ENCODE data around the gene HCFC2.

HCFC2 gene

DNA sequence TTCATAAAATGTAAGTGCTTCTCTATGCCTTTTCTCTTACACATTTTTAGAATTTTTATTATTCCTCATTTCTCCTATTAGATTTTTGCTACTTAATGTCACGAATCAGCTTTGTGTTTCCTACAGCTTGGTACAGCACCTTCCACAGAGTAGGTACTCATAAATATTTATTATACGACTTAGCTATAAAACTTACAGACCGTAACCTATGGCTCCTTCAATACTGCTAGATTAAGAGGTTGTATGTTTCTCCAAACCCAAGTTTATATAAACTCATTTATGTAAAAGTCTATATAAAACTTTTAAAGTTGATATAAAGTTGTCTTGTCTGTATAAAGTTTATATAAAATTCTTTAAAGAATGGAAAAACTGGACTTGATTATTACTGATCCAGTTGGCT, 62.2 kb downstream of the HCFC2 start:
- no peak for DNase-seq

DNA sequence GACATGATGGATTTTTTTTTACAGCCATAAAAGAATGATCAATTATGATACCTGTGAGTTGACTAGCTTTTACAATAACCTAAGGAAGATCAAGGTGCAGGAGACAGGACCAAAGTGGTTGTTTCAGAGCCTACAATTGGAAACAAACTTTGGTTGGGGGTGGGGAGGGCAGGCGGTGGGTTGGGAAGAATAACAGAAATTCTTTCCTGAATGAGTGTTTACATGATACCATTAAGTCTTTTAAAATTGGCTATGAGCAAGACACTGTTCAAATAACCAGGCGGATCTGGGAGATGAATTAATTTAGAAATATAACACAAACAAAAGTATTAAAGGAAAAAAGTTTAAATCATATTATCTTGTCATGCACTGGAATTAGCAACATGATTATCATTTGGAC, 66.4 kb downstream of the HCFC2 start:
- DNase-seq: no peak

DNA sequence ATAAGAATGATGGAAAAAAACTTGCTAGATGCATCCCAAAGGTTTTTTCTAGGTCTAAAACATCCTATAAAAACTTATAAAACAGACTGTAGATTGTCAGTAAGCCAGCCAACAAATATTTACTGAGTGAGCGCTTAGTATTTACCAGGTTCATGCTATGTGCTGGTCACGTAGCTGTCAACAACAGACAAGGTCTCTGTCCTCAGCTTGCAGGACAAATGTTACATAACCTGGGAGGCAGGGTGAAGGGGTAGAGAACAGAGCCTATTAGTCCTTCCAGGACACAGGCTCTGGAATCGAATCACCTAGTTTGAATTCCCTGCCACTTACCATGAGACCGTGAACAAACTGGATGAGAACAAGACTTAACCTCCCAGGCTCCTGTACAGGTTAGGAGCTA, 67.3 kb downstream of the HCFC2 start:
- DNase-seq: no peak

DNA sequence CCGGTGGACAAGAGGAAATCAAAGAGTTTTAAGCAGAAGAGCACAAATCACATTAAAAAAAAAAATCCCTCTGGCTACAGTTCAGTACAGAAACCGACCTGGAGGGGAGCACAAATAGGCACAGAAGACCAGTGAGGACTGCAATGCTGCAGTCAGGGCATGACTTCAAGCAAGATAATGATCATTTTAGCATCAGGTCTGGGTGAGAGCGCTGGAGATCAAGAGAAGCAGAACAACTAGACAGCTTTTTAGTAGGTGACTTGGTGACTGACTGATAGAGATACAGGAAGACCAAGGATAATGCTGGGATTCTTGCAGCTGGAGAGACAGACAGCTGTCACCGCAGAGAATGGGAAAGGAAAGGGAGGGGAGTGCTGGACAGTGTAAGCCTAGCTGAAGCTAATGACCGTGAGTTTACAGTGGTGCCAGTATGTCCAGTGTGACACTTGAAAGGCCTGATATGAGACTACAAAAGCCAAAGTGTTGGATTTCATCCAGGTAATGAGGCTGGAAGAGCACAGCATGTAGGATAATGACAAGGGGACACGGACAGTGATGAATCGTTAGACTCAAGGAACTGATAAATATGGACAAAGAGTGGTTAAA, 68.1 kb downstream of the HCFC2 start:
- no peak for DNase-seq

DNA sequence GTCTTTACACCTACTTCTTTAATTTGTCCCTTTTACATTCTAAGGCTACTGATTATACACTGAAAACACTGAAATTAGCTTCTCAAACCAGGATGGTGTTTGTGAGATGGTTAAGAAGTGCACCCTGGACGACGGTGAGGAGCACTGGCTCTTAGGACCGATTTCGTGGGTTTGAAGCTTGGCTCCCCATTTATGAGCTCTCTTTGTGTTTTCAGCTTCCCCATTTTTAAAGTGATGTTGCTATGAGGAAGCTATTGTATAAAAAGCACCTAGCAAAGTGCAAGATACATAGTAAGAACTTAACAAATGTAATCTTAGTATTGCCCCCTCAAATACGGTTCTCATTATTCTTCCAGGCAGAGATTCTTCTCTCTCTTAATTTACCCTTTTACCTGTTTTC, 69.0 kb downstream of the HCFC2 start:
- DNase-seq: no peak

DNA sequence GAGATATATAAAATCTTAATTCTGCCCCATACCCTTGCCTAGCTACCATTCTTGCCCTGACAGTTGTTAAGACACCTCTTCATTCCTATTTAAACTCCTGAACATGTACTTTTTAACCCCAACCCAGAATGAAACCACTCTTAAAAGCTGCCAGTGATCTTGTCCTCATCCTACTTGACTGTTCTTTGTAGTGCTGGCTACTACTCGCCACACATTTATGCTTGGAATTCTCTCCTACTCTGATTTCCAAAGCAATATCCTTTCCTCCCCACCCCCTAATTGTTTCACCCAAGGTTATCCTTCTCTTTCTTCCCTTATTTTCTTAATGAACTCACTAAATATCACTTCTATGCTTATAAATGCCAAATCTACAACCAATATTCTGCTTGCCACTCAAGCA, 69.5 kb downstream of the HCFC2 start:
- no peak for DNase-seq

DNA sequence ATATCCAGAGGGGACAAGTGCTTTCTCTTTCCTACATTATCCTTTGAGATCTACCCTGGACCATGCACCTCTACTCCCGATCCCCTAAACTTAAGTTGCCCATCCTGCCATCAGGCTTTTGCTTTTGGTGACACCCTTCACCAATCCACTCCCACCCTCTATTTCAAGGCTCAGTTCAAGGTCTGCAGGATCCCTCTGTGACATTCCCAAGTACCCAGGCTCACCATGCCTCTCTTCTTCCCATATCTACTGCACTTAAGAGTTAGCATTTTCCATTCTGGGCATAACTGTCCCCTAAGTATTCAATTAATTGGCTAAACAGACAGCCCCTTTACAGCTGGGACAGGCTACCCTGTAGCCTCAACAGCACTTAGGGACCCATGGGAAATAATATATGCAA, 70.6 kb downstream of the HCFC2 start:
- no peak for DNase-seq

DNA sequence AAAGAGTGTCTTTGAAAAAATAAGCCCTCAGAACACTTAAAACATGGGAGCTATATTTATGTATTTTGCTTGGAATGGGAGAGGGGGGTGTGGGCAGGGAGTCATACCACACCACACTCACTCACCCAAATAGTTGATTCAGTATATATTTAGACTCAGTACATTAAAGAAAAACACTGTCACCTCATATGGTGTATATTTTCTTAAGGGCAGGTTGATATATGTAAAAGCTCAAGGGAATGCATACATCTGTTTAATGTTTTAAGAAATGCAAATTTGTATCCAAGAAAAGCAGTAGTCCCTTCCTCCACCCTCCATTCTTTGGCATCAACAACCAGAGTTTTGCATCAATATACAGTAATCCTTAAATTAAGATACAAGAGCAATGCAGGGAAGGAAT, 72.2 kb downstream of the HCFC2 start:
- DNase-seq: no peak

DNA sequence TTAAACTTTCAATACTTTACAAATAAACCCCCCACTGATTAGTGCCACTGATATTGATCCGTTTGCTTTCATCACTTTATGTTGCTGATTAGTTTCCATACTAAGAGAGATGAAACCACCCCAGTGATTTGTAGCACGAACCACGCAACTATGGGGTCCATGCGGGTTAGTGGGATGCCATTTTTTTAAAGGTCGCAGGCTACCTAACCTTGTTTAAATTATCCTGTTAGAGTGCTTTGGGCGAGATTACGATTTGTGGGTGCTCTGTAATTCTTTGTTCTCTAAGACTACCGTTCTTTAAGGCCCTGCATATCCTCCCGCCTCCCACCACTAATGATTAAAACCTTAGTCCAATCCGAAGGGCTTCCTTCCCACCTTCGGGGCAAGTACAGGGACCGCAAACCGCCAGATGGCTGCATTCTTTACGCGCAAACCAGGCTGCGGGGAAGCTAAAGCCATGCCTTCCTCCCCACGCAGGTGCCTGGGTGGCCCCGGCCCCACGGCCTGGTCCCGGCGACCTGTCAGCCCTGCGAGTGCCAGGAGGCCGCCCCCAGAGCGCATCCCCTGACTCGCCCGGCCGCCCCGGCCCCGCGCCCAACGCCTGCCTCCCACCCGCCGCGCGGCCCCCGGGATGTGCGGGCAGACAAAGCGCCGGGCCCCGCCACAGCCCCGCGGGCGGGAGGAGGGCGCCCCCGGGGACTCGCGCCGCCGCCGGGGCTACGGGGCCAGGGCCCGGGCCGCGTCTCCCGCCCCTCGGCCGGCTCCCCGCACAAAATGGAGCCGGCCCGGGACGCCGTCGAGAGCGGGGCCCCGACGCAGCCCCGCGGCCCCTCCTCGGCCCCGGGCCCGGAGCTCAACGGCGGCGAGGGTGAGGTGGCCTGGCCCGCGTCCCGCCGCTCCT, 72.9 kb downstream of the HCFC2 start:
- no peak for DNase-seq

DNA sequence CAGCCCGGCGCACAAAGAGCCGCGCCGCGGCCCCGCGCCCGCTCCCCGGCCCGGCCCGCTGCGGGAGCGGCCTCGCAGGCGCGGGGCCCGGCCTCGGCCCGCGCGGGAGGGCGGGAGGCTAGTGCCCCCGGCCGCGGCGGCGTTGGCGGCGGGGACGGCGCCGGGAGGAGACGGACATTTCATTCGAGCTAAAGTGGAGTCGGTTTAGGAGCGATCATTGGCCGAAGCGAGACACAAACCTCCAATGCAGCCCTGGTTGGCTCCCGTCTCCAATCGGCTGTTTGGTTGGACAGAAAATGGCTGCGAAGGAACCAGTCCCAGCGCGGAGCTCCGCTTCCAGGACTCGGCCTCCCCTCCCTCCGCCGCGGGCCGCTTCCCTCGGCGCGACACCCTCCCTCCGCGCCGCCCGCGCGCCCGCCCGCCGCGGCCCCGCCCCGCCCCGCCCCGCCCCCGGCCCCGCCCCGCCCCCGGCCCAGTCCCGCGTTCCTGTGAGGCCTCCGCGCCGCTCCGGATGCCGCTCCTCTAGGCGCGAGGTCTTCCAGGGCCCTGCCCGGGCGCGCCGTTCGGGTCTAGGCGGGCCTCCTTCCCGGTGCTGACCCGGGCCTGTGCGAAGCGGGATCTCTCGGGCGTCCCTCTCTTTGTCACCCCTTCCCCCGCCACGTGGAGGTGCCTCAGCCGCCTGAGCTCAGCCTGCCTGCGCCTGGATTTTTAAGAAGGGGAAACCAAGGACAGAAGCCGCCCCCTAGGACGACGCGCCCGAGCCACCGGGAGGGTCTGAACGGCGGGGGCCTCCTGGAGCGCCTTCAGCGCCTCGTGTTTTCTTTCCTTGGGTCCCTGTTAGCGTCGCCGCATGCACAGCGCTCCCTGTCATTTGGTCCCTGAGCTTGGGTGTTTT, 73.8 kb downstream of the HCFC2 start, which contains the start of gene NFYB:
Gene NFYB, minus strand, starts transcription at position 309 of the 895 bp plus-strand sequence. CDS start 2,757 bp downstream, outside the sequence.
- DNase-seq: peak; percentile 88

DNA sequence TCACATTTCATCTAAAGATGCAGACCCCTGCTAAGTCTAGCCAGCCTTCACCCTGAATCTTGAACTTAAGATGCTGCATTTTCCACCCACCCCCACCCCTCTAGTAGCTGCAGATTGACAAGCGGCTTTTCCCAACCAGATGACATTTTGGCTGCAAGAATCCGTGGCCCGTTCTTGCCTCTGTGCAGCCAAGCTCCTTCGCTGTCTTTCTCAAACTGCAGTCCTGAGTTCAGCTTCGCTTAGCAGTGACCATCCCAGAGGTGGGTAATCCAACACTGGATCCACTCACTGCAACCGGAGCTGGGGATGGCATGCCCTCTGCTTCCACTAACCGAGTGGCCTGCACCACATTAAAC, 74.4 kb downstream of the HCFC2 start:
- no peak for DNase-seq

DNA sequence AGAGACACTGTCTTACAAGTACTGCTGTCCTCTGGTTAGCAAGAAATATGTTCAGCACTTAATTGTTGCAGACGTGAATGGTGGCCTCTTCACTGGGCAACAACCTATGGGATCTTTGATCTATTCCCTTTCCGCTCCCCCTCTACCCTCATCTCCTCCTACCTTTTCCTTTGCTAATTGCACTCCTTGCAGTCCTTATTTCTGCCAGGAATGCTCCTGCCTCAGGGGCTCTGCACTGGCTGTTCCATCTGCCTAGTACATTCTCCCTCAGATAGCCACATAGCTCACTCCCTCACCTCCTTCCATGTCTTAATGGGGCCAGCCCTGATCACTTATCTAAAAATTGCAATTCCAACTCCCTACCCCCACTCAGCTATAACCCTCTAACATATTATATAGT, 78.2 kb downstream of the HCFC2 start:
- no peak for DNase-seq

DNA sequence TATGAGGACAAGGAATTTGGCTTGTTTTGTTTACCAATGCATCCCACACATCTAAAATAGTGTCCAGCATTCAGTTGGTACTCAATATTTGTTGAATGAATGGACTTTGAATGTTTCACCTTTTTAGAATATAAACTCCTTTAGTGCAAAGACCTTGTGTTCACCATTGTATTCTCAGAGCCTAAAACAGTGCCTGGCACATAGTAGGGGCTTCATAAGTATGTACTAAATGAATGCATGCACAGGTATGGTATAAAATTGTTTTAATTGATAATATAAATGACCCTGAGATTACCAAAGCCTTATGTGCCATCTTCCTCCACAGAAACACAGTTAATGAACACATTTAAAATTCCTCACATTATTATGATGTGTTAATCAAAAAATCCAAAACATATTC, 78.7 kb downstream of the HCFC2 start:
- DNase-seq: no peak

DNA sequence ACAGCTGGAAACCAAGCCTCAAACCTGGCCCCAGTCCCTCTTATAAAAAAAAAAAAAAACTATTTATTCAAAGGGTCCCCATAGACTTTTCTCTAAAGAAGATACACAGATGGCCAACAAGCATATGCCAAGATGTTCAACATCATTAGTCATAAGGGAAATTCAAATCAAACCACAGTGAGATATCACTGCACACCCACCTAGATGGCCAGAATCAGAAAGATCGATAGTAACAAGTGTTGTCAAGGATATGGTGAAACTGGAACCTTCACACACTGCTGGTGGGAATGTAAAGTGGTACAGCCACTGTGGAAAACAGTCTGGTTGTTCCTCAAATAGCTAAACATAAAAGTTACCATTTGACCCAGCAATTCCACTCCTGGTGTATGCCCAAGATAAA, 79.6 kb downstream of the HCFC2 start:
- no peak for DNase-seq

DNA sequence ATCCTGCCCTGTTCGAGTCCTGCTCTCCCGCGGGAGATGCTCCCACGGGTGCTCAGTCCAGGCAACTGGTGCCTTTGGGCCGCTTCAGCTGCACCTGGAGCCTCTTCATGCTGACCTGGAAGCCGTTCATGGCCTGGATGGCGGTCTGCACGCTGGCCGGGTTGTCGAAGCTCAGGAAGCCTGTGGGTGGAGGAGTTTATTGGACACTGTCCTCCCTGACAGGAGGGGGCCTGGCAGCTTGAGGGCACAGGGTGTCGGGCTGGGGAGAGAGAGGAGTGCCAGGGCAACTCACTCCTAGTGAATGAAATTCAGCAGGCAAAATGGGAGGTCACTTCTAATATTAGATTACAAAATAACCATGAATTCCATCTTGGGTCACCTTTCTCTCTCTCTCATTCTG, 83.0 kb downstream of the HCFC2 start:
- no peak for DNase-seq

DNA sequence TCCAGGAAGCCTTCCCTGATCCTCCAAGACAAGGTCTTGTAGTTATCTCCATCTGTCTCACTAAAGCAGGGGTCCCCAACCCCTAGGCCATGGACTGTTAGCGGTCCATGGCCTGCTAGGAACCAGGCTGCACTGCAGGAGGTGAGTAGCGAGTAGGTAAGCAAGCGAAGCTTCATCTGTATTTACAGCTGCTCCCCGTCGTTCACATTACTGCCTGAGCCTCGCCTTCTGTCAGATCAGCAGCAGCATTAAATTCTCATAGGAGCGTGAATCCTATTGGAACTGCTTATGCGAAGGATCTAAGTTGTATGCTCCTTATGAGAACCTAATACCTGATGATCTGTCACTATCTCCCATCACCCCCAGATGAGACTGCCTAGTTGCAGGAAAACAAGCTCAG, 86.1 kb downstream of the HCFC2 start:
- DNase-seq: no peak

DNA sequence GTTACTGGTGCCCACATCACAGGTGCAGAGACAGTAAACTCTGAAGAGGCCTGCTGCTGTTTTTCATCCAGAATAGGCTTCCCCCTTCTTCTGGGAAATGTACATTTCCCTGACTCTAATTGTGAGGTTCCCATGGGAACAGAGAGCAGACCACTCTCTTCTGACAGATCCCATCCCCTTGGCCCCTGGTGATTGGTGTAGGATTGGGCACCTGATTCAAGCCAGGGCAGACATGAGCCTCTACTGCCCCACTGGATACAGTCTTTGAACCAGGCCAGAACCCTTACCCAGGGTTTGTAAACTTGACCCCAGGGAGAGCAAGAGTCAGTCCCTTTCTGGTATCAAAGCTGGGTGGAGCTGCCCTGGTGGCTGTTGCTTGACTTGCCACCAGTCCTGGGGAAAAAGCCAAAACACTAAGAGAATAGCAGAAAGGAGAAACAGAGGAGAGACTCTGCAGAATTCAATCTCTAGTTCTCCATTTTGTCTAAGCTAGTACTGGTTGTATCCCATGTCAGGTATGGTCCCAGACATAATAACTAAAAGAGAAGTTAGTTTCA, 88.4 kb downstream of the HCFC2 start:
- no peak for DNase-seq

DNA sequence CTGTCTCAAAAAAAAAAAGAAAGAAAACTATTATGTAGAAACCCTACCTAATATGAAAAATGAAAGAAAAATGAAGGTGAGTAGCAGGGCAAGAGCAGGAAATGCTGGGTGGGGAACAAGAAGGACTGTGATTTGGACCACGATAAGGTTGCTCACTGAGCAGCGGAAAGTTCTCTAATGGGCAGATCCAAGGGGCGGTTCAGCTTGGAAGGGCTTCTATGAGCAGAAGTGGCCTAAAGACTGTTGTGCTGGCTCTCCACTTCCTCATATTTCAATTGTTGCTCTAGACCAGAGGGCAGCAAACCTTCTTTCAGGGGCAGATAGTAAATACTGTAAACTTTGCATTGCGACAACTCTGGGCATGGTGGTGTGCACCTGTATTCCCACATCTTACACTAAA, 90.0 kb downstream of the HCFC2 start:
- no peak for DNase-seq

DNA sequence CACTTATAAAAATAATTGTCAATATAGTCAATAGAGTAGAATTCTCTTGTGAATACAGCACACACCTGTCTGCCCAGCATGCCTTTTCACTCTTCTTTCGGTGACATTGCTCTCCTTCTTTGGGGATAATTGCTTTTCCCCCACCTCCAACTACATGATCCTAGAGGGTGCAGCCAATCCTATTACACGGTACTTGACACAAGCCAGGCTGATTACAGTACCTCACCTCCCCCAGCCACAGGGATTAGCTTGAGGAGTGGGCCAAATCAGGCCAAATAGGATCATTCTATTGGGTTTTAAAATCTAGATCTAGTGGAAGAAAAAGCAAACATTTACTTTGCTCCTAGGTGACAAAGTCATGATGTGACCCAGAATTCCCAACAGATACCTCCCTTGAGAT, 90.5 kb downstream of the HCFC2 start:
- no peak for DNase-seq
